CD4-positive, alpha-beta T cell treated with Interferon gamma for 1 hour (primary cell): ENCODE data around the gene COL6A5.
"Not testable (repeated sequence)": the region's sequence is repeated elsewhere in the genome, so short reads cannot be mapped to it uniquely, and the experiment has no call there.

Experiments used
- DNase-seq: peaks from one replicate; pipeline ENCODE4 v3.0.0-alpha.2; 2020

Gene COL6A5

GRCh38 chr3:130389743-130390478 is 44.4 kb downstream of the COL6A5 start:
- DNase-seq = no peak

GRCh38 chr3:130392266-130392665 is 46.8 kb downstream of the COL6A5 start:
- DNase-seq = no peak

- no peak for DNase-seq
Observed at GRCh38 chr3:130393594-130393993, 48.1 kb downstream of the COL6A5 start.

- no peak for DNase-seq
Observed at GRCh38 chr3:130395331-130395730, 49.9 kb downstream of the COL6A5 start.

GRCh38 chr3:130395916-130396315 is 50.4 kb downstream of the COL6A5 start:
- DNase-seq = no peak

- no peak for DNase-seq
Observed at GRCh38 chr3:130404401-130404800, 58.9 kb downstream of the COL6A5 start.

GRCh38 chr3:130405956-130406355 is 60.5 kb downstream of the COL6A5 start:
- DNase-seq = no peak

GRCh38 chr3:130408253-130408652 is 62.8 kb downstream of the COL6A5 start:
- DNase-seq = not testable (repeated sequence)

GRCh38 chr3:130411320-130411719 is 65.8 kb downstream of the COL6A5 start:
- no peak for DNase-seq

- no peak for DNase-seq
Observed at GRCh38 chr3:130412991-130413560, 67.6 kb downstream of the COL6A5 start.

- no peak for DNase-seq
Observed at GRCh38 chr3:130414457-130414856, 69.0 kb downstream of the COL6A5 start.

- no peak for DNase-seq
Observed at GRCh38 chr3:130420466-130420865, 75.0 kb downstream of the COL6A5 start.

GRCh38 chr3:130423064-130423463 is 77.6 kb downstream of the COL6A5 start:
- DNase-seq = no peak

- no peak for DNase-seq
Observed at GRCh38 chr3:130424837-130425236, 79.4 kb downstream of the COL6A5 start.

- no peak for DNase-seq
Observed at GRCh38 chr3:130425484-130425883, 80.0 kb downstream of the COL6A5 start.

GRCh38 chr3:130426206-130426605 is 80.7 kb downstream of the COL6A5 start:
- DNase-seq = no peak

GRCh38 chr3:130428871-130429712 is 83.6 kb downstream of the COL6A5 start:
- DNase-seq = no peak

- DNase-seq = no peak
Observed at GRCh38 chr3:130429713-130430023, 84.2 kb downstream of the COL6A5 start.

GRCh38 chr3:130430266-130430665 is 84.8 kb downstream of the COL6A5 start:
- no peak for DNase-seq

- not testable (repeated sequence) for DNase-seq
Observed at GRCh38 chr3:130432086-130432485, 86.6 kb downstream of the COL6A5 start.

GRCh38 chr3:130433306-130433705 is 87.8 kb downstream of the COL6A5 start:
- no peak for DNase-seq

- DNase-seq = no peak
Observed at GRCh38 chr3:130442284-130442683, 96.8 kb downstream of the COL6A5 start.

- not testable (repeated sequence) for DNase-seq
Observed at GRCh38 chr3:130446840-130447239, 101.4 kb downstream of the COL6A5 start.

- not testable (repeated sequence) for DNase-seq
Observed at GRCh38 chr3:130448155-130448554, 102.7 kb downstream of the COL6A5 start.
